GM13977 (cell line): ENCODE results near the gene PARD3B.

ENCODE experiments used
- DNase-seq: peaks from one replicate; pipeline ENCODE4 v3.0.0; 2012; ENCODE audit warnings: low spot score
- in situ Hi-C: fragments of 300-500 bp; cut with MboI; formaldehyde crosslinking; loops from one replicate; pipeline ENCODE4 v1.12.0; 2022; ENCODE audit warnings: low sequenced_read_pairs, low pct_unique_long_range_greater_than_20kb, mixed read lengths, inconsistent platforms; ENCODE audit not compliant: unreplicated experiment
- TF ChIP-seq, protein P1 (sequence below): IDR thresholded peaks from 2 replicates; pipeline ENCODE4 v1.5.1; 2012; ENCODE audit warnings: mild to moderate bottlenecking, control low read depth; ENCODE audit not compliant: insufficient read depth; ENCODE audit errors: extremely low read depth, missing control alignments

PARD3B gene

DNA sequence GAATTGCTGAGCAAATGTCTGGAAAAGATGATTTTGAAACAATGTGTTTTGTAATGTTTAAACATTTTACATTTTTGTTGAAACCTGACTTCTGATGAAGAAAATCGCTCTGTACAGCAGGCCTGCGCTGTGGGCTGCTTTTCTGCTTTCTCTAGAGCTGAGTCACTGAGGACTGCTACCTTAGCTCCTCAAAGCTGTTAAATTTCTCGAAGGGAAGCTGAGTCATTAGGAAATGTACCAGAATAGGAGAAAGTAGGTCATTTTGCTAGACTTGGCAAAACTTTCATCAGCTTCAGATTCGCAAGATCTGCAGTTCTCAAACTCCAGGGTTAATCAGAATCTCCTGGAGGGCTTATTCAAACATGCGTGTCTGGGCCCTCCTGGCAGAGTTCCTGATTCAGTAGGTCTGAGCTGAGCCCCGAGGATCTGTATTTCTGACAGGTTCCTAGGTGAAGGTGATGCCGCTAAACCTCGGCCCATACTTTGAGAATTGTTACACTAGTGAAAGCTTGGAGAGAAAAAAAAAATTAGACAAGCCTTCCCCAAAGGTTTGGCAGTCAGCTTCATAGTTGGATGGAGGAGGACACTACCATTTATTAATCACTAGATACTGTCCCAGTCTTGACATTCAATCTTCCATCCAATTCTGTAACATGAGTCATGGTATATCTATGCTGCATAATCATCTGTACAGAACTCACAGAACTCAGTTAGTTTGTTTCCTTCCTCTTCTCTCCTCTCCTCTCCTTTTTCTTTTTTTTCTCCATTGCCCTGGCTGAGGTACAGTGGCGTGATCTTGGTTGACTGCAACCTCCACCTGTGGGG is 297.6 kb downstream of the PARD3B start:
- in situ Hi-C loops: no loop called here
- DNase-seq: no peak
- TF ChIP-seq, protein P1, sequence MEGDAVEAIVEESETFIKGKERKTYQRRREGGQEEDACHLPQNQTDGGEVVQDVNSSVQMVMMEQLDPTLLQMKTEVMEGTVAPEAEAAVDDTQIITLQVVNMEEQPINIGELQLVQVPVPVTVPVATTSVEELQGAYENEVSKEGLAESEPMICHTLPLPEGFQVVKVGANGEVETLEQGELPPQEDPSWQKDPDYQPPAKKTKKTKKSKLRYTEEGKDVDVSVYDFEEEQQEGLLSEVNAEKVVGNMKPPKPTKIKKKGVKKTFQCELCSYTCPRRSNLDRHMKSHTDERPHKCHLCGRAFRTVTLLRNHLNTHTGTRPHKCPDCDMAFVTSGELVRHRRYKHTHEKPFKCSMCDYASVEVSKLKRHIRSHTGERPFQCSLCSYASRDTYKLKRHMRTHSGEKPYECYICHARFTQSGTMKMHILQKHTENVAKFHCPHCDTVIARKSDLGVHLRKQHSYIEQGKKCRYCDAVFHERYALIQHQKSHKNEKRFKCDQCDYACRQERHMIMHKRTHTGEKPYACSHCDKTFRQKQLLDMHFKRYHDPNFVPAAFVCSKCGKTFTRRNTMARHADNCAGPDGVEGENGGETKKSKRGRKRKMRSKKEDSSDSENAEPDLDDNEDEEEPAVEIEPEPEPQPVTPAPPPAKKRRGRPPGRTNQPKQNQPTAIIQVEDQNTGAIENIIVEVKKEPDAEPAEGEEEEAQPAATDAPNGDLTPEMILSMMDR: no peak

DNA sequence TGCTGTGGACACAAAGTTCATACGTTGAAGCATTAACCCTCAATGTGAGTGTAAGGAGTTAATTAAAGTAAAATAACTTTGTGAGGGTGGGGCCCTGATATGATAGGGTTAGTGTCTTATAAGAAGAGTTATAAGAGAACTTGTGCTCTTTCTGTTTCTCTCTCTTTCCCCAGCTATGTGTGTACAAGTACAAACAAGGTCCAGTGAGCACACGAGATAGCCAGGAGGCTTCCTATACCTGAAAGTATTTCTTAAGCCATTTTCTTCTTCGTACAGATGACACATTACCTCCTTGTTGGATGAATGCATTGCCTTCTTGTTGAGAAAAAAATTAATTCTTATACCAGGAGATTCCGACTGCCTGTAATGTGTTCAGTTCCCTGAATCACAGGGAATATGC is 301.2 kb downstream of the PARD3B start:
- in situ Hi-C loops: no loop called here
- TF ChIP-seq, protein P1: no peak
- no peak for DNase-seq

DNA sequence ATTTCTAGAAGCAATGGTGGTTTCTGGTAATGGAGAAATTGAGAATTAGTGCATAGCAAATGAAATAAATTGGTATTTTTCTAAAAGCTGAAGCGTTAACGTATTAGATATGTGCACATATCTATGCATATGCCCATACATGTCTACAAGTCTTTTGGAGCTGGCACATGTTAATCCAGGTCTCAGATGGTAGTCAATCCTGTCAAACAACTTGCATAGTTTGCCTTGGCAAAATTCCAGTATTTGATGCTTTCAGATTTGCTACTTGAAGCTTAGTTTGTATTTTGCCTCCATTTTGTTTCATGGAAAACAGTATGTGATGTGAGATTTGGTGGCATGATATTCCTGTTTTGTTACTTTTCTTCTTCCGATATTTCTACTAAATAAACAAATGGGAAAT is 304.6 kb downstream of the PARD3B start:
- in situ Hi-C loops: no loop called here
- no peak for DNase-seq
- TF ChIP-seq, protein P1: no peak

DNA sequence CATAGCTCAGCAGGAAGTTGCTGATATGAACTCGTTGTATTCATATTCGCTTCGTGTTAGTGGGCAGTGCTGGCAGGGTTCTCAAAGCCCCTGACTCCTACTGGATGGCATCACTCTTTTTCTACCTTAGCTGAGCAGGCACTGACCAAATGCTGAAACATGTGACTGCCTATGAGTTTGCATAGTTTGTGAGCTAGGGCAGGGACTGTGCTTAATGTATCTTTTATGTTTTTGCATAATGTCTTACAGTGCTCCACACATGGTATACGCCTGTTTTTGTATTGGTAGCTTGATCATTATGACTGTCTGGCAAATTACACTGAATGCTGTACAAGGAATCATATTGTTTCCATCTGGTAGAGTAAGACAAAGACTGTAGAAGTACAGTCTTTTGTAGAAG is 305.3 kb downstream of the PARD3B start:
- TF ChIP-seq, protein P1: no peak
- DNase-seq: no peak
- in situ Hi-C loops: no loop called here

DNA sequence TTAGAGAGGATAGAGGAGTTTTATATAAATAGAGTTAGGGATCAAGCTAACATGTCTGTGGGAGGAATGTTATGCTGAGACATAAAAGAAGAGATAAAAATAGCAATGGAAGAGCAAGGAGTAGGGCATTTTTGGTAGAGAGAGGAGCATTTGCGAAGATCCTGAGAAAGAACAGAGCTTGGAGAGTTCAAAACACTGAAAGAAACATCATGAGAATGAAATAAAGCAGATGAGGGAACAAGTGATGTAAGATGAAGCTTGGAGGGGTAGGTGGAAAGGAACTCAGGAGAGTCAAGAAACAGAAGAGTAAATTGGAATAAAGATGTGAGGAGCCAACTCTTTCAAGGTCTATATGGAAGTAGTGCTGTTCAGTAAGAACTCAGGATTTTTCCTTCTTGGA is 308.6 kb downstream of the PARD3B start:
- TF ChIP-seq, protein P1: no peak
- in situ Hi-C loops: no loop called here
- DNase-seq: no peak

DNA sequence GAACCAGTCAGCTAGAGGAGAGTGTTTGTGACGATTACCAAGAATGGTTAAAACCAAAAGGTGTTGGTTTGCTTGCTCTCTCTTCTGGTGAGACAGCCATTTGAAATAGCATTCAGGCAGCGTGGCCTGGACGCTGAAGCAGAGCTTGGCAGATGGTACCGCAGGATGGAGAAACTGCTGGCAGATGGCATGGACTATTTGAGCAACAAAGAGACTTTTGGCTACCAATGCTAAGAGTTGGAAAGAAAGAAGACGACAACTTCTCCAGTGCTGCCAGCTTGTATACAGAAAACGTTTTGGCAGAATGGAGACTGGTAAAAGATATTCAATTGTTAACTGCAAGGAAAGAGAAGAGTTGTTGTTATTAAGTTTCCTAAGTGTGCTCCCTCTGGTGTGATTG is 315.0 kb downstream of the PARD3B start:
- DNase-seq: no peak
- in situ Hi-C loops: no loop called here
- TF ChIP-seq, protein P1: no peak
